Measurements from ENCODE around the gene TPCN2.

DNA sequence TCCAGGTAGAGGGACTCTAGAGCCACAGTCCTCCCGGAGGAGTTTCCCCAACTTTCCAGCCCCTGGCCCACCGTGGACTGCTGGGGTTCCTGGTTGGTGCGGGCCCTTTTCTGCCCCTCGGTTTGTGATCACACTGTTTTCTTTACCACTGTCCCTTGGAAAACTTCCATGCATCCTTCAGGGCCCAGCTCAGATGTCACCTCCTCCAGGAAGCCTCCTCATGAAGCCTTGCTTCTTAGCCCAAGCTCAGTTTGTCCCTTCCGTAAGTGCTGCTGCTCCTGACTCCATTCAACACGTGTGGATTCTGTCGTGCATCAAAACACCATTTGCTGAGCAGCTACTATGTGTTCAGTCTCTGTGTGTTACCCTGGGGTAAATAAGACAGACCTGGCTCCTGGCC, 15.9 kb upstream of the TPCN2 start:
- TF ChIP-seq CTCF (conservative IDR thresholded peaks at IDR 0.05; ENCODE audit: low read depth, low read length), result no peak
- TF ChIP-seq ELK1 (IDR thresholded peaks at IDR 0.05; ENCODE audit: borderline replicate concordance, low read depth, low read length), result no peak
- TF ChIP-seq POLR2A (IDR thresholded peaks at IDR 0.05; ENCODE audit: low read depth, low read length), result no peak
- TF ChIP-seq SMC3 (IDR thresholded peaks at IDR 0.05; ENCODE audit: low read depth, low read length), result no peak
- TF ChIP-seq BHLHE40 (IDR thresholded peaks at IDR 0.05; ENCODE audit: low read depth, low read length), result no peak
- TF ChIP-seq USF2 (IDR thresholded peaks at IDR 0.05; ENCODE audit: low read depth, low read length), result no peak
- no peak for TF ChIP-seq RAD21 (IDR thresholded peaks at IDR 0.05; ENCODE audit: low read length)
- TF ChIP-seq RCOR1 (IDR thresholded peaks at IDR 0.05; ENCODE audit: insufficient replicate concordance, low read length), result no peak
- no peak for TF ChIP-seq RFX5 (IDR thresholded peaks at IDR 0.05; ENCODE audit: low read depth, low read length)
- TF ChIP-seq CEBPB (IDR thresholded peaks at IDR 0.05; ENCODE audit: low read depth, low read length), result no peak
- TF ChIP-seq MAZ (IDR thresholded peaks at IDR 0.05; ENCODE audit: borderline replicate concordance, low read depth, low read length), result no peak

Measured in IMR-90 (cell line).